AG04450 (cell line): ENCODE results near the gene LENG9. TPM values are rescaled to one million over a fixed set of nuclear protein-coding genes. Genes with fewer than 3 reads are reported as not detected.

Experiments
- CTCF ChIA-PET: fragments of 300-600, 350-600 bp; formaldehyde crosslinking; extraction: SDS; loops from one replicate; lab custom pipeline; 2022; ENCODE audit warnings: antibody characterized with exemption, inconsistent platforms; lab: Charles Lee
- POLR2A ChIA-PET: fragments of 350-600 bp; formaldehyde crosslinking; extraction: SDS; loops from one replicate; lab custom pipeline; 2021; ENCODE audit warnings: antibody characterized with exemption, inconsistent platforms; lab: Yijun Ruan, JAX
- DNase-seq: peaks from one replicate; pipeline ENCODE4 v3.0.0-alpha.2; 2011; ENCODE audit warnings: low read depth, low spot score
- H3K27ac ChIP-seq: one replicate; pipeline ENCODE4 v1.5.1; 2012; ENCODE audit warnings: low read depth, low read length, control low read depth
- H3K27me3 ChIP-seq: one replicate; pipeline ENCODE4 v1.6.0; 2012; ENCODE audit warnings: low read length; ENCODE audit not compliant: control insufficient read depth, insufficient read depth
- H3K4me3 ChIP-seq: 2 replicates; pipeline ENCODE4 v1.5.1; 2011; ENCODE audit warnings: mild to moderate bottlenecking, low read depth, low read length, control low read depth
- H3K9me3 ChIP-seq: 2 replicates; pipeline ENCODE4 v1.5.1; 2012; ENCODE audit warnings: low read length; ENCODE audit not compliant: control insufficient read depth, insufficient read depth
- CTCF ChIP-seq: IDR thresholded peaks from 2 replicates; pipeline ENCODE4 v1.5.1; 2011; ENCODE audit warnings: low read depth, low read length, control low read depth, inconsistent platforms
- polyA plus RNA-seq: library from polyadenylated mRNA; depleted of rRNA; stranded (reverse); fragments of >200 nt; gene quantifications from 2 replicates; pipeline ENCODE4 v1.2.3, GENCODE V29; 2011

LENG9 gene
- polyA plus RNA-seq, 1 experiment: 0.63 TPM

- ChIA-PET POLR2A (no interaction called here), CTCF (no interaction called here)
- Histone ChIP-seq H3K4me3 (no peak overlapping the region), H3K27ac (no peak overlapping the region), H3K27me3 (no peaks in the 10 kb centered on the region), H3K9me3 (peaks cover 6% of the 10 kb centered on the region)
- TF ChIP-seq CTCF: no peak
- no peak for DNase-seq
Observed at GRCh38 chr19:54489766-54490165, 26.2 kb upstream of the LENG9 start.

- Histone ChIP-seq H3K27me3 (no peaks in the 10 kb centered on the region), H3K27ac (no peak overlapping the region), H3K9me3 (peaks cover 6% of the 10 kb centered on the region), H3K4me3 (no peak overlapping the region)
- ChIA-PET CTCF (no interaction called here), POLR2A (no interaction called here)
- no peak for TF ChIP-seq CTCF
- DNase-seq: no peak
Observed at GRCh38 chr19:54489341-54489740, 25.8 kb upstream of the LENG9 start.

- TF ChIP-seq CTCF: no peak
- DNase-seq: no peak
- ChIA-PET POLR2A (no interaction called here), CTCF (no interaction called here)
- H3K4me3 ChIP-seq: no peak overlapping the region
- H3K9me3 ChIP-seq: no peaks in the 10 kb centered on the region
- no peaks in the 10 kb centered on the region for H3K27me3 ChIP-seq
- no peak overlapping the region for H3K27ac ChIP-seq
Observed at GRCh38 chr19:54485851-54486250, 22.3 kb upstream of the LENG9 start.

- ChIA-PET CTCF (no interaction called here), POLR2A (no interaction called here)
- Histone ChIP-seq H3K9me3 (no peaks in the 10 kb centered on the region), H3K4me3 (no peak overlapping the region), H3K27ac (no peak overlapping the region), H3K27me3 (no peaks in the 10 kb centered on the region)
- no peak for TF ChIP-seq CTCF
- no peak for DNase-seq
Observed at GRCh38 chr19:54484451-54484850, 20.9 kb upstream of the LENG9 start.

GRCh38 chr19:54482889-54483288 lies 19.3 kb upstream of the LENG9 start:
- no peak overlapping the region for H3K27ac ChIP-seq
- DNase-seq: no peak
- POLR2A ChIA-PET: no interaction called here
- no peak overlapping the region for H3K4me3 ChIP-seq
- no peaks in the 10 kb centered on the region for H3K9me3 ChIP-seq
- CTCF ChIA-PET: no interaction called here
- H3K27me3 ChIP-seq: no peaks in the 10 kb centered on the region
- no peak for TF ChIP-seq CTCF
